T-helper 9 cell (primary cell): Measurements from ENCODE around the gene EIF4E3.

ENCODE experiments used
- DNase-seq: peaks from one replicate; pipeline ENCODE4 v3.0.0-alpha.2; 2020
- total RNA-seq, 2 donors: gene quantifications; one replicate each; lab custom pipeline; 2026; lab: John Stamatoyannopoulos, UW

The EIF4E3 gene
- total RNA-seq = 50.7 to 72.7 reads per million in 2 donors

- DNase-seq = peak; percentile 51
These were observed at the start of gene EIF4E3 for GRCh38 chr3:71725271-71725991. TSS of gene EIF4E3 (minus strand) at chr3:71725402. CDS start at chr3:71725367, 35 bp downstream.

- DNase-seq = no peak
These were observed 46.7 kb upstream of the EIF4E3 start for GRCh38 chr3:71771884-71772283.

- no peak for DNase-seq
These were observed 45.9 kb upstream of the EIF4E3 start for GRCh38 chr3:71771126-71771525.

- DNase-seq = no peak
These were observed 38.2 kb upstream of the EIF4E3 start for GRCh38 chr3:71763426-71763825.

- no peak for DNase-seq
These were observed 34.9 kb upstream of the EIF4E3 start for GRCh38 chr3:71760140-71760539.

GRCh38 chr3:71759401-71759800 is 34.2 kb upstream of the EIF4E3 start:
- DNase-seq = no peak

- no peak for DNase-seq
These were observed 32.9 kb upstream of the EIF4E3 start for GRCh38 chr3:71758091-71758490.

- no peak for DNase-seq
These were observed 29.5 kb upstream of the EIF4E3 start for GRCh38 chr3:71754610-71755253.

- no peak for DNase-seq
These were observed 28.8 kb upstream of the EIF4E3 start, which contains the start of gene GPR27 for GRCh38 chr3:71753701-71754609. TSS of gene GPR27 (plus strand) at chr3:71753855. CDS start at chr3:71754050, 195 bp downstream.

GRCh38 chr3:71752831-71753700 is 27.9 kb upstream of the EIF4E3 start:
- DNase-seq = no peak

GRCh38 chr3:71751602-71752001 is 26.4 kb upstream of the EIF4E3 start:
- DNase-seq = no peak

- no peak for DNase-seq
These were observed 19.5 kb upstream of the EIF4E3 start for GRCh38 chr3:71744738-71745137.

GRCh38 chr3:71742621-71743020 is 17.4 kb upstream of the EIF4E3 start:
- no peak for DNase-seq

- no peak for DNase-seq
These were observed 9.7 kb upstream of the EIF4E3 start for GRCh38 chr3:71734881-71735280.

GRCh38 chr3:71733319-71733718 is 8.1 kb upstream of the EIF4E3 start:
- DNase-seq = no peak

GRCh38 chr3:71732637-71733036 is 7.4 kb upstream of the EIF4E3 start:
- no peak for DNase-seq

- no peak for DNase-seq
These were observed 3.6 kb upstream of the EIF4E3 start for GRCh38 chr3:71728632-71729342.

- DNase-seq = peak; percentile 47
These were observed 944 bp upstream of the EIF4E3 start for GRCh38 chr3:71726146-71726545.

GRCh38 chr3:71724584-71725270 is 475 bp downstream of the EIF4E3 start:
- peak; percentile 20 for DNase-seq

GRCh38 chr3:71724171-71724453 is 1.1 kb downstream of the EIF4E3 start:
- DNase-seq = no peak
